SK-N-SH treated with all-trans-retinoic acid at 6 μM for 48 hours (cell line): ENCODE results near the gene AR.

Source experiments
- PPARA ChIP-seq: fragments of 250-450 bp; sonication (Bioruptor Pico); IDR thresholded peaks from 2 replicates; pipeline ENCODE4 v1.5.0; 2020; ENCODE audit warnings: mild to moderate bottlenecking, borderline replicate concordance
- RARB ChIP-seq: fragments of 250-450 bp; sonication (Bioruptor Pico); IDR thresholded peaks from 2 replicates; pipeline ENCODE4 v1.8.0; 2021; ENCODE audit warnings: mild to moderate bottlenecking, moderate library complexity
- ZC3H10 ChIP-seq: fragments of 250-450 bp; sonication (Bioruptor Pico); IDR thresholded peaks from 2 replicates; pipeline ENCODE4 v1.5.1; 2021; ENCODE audit warnings: mild to moderate bottlenecking, moderate library complexity
- ZFP3 ChIP-seq: fragments of 250-450 bp; sonication (Bioruptor Pico); IDR thresholded peaks from 2 replicates; pipeline ENCODE4 v1.5.0; 2020; ENCODE audit warnings: mild to moderate bottlenecking, moderate library complexity
- ZFP30 ChIP-seq: fragments of 450-650 bp; formaldehyde crosslinking; IDR thresholded peaks from 2 replicates; pipeline ENCODE4 v1.5.0; 2022; ENCODE audit warnings: mild to moderate bottlenecking, moderate library complexity
- ZNF565 ChIP-seq: fragments of 450-650 bp; formaldehyde crosslinking; conservative IDR thresholded peaks from 2 replicates; pipeline ENCODE4 v1.5.0; 2020; ENCODE audit warnings: low read depth, mild to moderate bottlenecking, moderate library complexity

- TF ChIP-seq PPARA (no peak), ZC3H10 (CRISPR knock-in tag) (no peak), ZFP30 (CRISPR knock-in tag) (no peak), RARB (CRISPR knock-in tag) (no peak), ZNF565 (CRISPR knock-in tag) (no peak), ZFP3 (CRISPR knock-in tag) (no peak)
Measured at GRCh38 chrX:67665583-67665982, 121.8 kb downstream of the AR start.
